Measurements from ENCODE around the gene CACNA2D3. TPM values are rescaled to one million over a fixed set of nuclear protein-coding genes. Genes with fewer than 3 reads are reported as not detected.

Gene CACNA2D3
- total RNA-seq, 1 donor from 2014 or later = 3.6 TPM

- Histone ChIP-seq H3K27me3 (ENCODE audit: low read depth) (peaks cover 6% of the 10 kb centered on the region), H3K4me1 (peaks cover 8% of the 10 kb centered on the region), H3K36me3 (no peaks in the 10 kb centered on the region), H3K27ac (no peak overlapping the region), H3K9me3 (no peaks in the 10 kb centered on the region), H3K4me3 (no peak overlapping the region)
- intact Hi-C loops (cut with DNase I) = no loop called here
- ATAC-seq (no peak), DNase-seq (no peak)
- TF ChIP-seq CTCF (IDR thresholded peaks at IDR 0.05) = no peak
These were observed 36.4 kb upstream of the CACNA2D3 start for GRCh38 chr3:54085936-54086335.

GRCh38 chr3:54086652-54087405 lies 35.5 kb upstream of the CACNA2D3 start:
- no peak overlapping the region for H3K27ac ChIP-seq
- no peaks in the 10 kb centered on the region for H3K9me3 ChIP-seq
- ATAC-seq = peak; percentile 65 to 87
- DNase-seq = no peak
- H3K4me3 ChIP-seq = no peak overlapping the region
- H3K36me3 ChIP-seq = no peaks in the 10 kb centered on the region
- intact Hi-C loops (cut with DNase I) = no loop called here
- peaks cover 8% of the 10 kb centered on the region for H3K4me1 ChIP-seq
- TF ChIP-seq CTCF (IDR thresholded peaks at IDR 0.05) = no peak
- H3K27me3 ChIP-seq (ENCODE audit: low read depth) = peaks cover 6% of the 10 kb centered on the region

- intact Hi-C loops (cut with DNase I) = no loop called here
These were observed 34.6 kb upstream of the CACNA2D3 start for GRCh38 chr3:54087581-54088410.

GRCh38 chr3:54093491-54094248 lies 28.7 kb upstream of the CACNA2D3 start:
- ATAC-seq (no peak), DNase-seq (no peak)
- Histone ChIP-seq H3K4me1 (no peaks in the 10 kb centered on the region), H3K36me3 (no peaks in the 10 kb centered on the region), H3K4me3 (no peak overlapping the region), H3K27ac (no peak overlapping the region), H3K27me3 (ENCODE audit: low read depth) (no peaks in the 10 kb centered on the region), H3K9me3 (no peaks in the 10 kb centered on the region)
- intact Hi-C loops (cut with DNase I) = no loop called here
- no peak for TF ChIP-seq CTCF (IDR thresholded peaks at IDR 0.05)

More at GRCh38 chr3:54087581-54088410, 34.6 kb upstream of the CACNA2D3 start:
- Histone ChIP-seq H3K27me3 (ENCODE audit: low read depth) (peaks cover 6% of the 10 kb centered on the region), H3K4me1 (peaks cover 8% of the 10 kb centered on the region), H3K4me3 (peak overlapping the region; percentile 40), H3K36me3 (no peaks in the 10 kb centered on the region), H3K9me3 (no peaks in the 10 kb centered on the region), H3K27ac (no peak overlapping the region)
- peak; percentile 84 to 86 for ATAC-seq
- DNase-seq = peak; percentile 50
- TF ChIP-seq CTCF (IDR thresholded peaks at IDR 0.05) = no peak

- TF ChIP-seq CTCF (IDR thresholded peaks at IDR 0.05) = no peak
- no peak for DNase-seq
- intact Hi-C loops (cut with DNase I) = no loop called here
- ATAC-seq = no peak
- no peaks in the 10 kb centered on the region for H3K4me1 ChIP-seq
- H3K27ac ChIP-seq = no peak overlapping the region
- H3K36me3 ChIP-seq = no peaks in the 10 kb centered on the region
- no peaks in the 10 kb centered on the region for H3K9me3 ChIP-seq
- no peak overlapping the region for H3K4me3 ChIP-seq
- H3K27me3 ChIP-seq (ENCODE audit: low read depth) = no peaks in the 10 kb centered on the region
These were observed 27.4 kb upstream of the CACNA2D3 start for GRCh38 chr3:54094926-54095325.
